Astrocyte (in vitro differentiated cells and primary cell): Measurements from ENCODE around the gene ZBBX.

Source experiments
- CTCF ChIP-seq: IDR thresholded peaks from 2 replicates; pipeline ENCODE4 v1.5.1; 2011; ENCODE audit warnings: low read depth, mild to moderate bottlenecking, inconsistent platforms, low read length, moderate library complexity; ENCODE audit not compliant: insufficient read depth
- EZH2 ChIP-seq: IDR thresholded peaks from 2 replicates; pipeline ENCODE4 v1.6.1; 2012; ENCODE audit warnings: mild to moderate bottlenecking, low read length, inconsistent platforms; ENCODE audit not compliant: insufficient read depth

DNA sequence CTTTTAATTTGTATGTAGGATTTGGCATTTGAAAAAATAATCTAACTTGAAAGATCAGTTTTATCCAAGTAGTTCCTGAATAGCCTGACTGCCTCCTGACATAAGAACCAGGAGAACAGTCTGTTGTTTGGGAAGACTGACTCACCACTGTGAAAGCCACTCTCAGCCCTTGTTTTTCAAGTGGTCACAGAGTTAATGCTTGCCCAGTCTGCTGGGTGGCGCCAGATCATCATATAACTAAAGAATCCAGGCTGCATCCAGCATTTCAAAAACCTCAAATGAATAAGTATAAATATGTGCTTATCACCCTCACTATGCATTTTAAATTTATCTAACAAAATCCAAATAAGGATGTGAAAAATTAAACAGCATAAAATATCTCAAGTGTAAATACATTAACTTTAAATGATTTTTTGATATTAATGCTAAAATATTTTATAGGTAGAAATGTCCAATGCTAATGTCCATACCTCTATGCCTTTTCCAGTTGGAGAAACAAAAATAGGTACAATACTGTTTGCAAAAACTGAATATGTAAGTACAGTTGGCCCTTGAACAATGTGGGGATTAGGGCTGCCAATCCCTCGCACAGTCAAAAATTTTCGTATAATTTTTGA, 26.9 kb upstream of the ZBBX start:
- TF ChIP-seq EZH2 (no peak), CTCF (peak; percentile 62)
